ENCODE data around the gene FANCC.

FANCC gene, protein sequence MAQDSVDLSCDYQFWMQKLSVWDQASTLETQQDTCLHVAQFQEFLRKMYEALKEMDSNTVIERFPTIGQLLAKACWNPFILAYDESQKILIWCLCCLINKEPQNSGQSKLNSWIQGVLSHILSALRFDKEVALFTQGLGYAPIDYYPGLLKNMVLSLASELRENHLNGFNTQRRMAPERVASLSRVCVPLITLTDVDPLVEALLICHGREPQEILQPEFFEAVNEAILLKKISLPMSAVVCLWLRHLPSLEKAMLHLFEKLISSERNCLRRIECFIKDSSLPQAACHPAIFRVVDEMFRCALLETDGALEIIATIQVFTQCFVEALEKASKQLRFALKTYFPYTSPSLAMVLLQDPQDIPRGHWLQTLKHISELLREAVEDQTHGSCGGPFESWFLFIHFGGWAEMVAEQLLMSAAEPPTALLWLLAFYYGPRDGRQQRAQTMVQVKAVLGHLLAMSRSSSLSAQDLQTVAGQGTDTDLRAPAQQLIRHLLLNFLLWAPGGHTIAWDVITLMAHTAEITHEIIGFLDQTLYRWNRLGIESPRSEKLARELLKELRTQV

DNA sequence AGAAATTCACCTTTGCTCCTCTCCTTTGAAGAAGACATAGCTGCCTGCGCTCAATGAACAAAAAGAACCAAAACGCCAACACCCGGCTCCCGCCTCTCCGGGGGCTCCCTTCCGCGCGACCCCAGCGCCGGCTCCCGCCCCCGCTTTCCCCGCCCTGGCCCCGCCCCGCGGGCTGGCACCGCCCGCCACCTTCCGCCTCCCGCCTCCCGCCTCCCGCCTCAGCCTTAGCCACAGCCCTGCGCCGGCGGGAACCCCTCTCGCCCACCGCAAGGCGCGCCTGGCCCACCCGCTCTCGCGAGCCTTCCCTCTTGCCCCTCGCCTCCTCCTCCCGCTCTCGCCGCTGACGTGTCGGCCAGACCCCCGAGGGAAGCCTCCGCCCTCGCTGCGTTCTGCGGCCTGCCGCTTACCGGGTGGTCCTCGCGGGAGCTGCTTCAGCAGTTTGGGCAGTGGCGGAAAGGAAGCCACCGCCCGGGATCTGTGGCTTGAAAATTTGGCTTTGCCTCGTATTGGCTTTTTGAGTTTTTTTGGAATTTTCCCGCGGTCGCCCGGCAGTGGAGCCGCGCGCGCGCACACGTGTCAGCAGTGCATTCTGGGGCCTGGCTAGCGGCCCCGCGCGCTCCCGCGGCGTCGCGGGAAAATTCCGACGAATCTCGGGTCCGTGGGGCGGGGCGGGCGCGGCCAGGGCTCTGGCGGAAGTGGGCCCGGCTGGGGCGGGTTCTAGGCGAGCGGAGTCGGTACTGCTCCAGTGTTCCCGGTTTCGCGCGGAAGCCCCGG, at the start of gene FANCC:
Gene FANCC (minus strand): TSS at position 591 of the 774 bp plus-strand sequence. CDS start 68,418 bp downstream, outside the sequence.
- DNase-seq (ENCODE audit: low spot score) = peak; percentile 96

DNA sequence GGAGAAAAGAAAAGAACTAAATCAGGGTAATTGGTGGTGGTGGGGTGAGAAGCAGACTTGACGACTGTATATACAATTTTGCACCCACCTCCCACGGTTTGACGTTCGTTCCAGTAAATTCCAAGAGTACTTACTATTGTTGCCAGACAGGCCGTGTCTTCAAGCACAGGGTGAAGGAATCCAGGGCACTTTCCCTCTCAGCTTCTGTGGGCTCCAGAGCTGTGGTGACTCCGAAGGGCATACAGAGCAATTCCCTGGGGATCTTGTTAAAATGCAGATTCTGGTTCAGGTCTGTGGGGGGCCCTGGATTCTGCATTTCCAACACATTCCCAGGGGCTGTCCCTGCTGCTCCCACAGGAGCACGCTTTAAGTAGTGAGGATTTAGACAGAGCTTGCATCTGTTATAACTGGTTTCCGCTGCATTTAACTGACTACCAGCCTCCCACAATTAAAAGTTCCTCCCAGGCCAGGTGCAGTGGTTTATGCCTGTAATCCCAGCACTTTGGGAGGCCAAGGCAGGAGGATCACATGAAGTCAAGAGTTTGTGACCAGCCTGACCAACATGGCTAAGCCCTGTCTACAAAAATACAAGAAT, 49.3 kb upstream of the FANCC start:
- no peak for DNase-seq (ENCODE audit: low spot score)

DNA sequence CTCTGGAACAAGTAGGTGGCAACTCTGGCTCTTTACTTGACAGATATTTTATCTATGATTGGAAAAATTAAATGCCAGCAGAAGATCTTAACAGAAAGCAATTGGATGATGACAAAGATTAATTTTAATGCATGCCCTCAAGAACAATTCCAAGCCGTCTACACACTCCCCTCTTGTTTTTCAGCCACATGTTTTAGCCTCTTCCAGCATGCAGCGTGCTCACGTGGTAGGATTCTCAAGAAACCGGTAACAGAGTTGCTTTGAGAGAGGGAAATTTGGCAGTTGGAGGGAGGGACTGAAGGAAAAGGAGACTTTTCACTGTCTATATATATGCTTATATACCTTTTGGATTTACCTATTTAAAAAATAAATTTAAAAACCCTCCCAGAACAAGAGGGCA, 48.3 kb upstream of the FANCC start:
- DNase-seq (ENCODE audit: low spot score) = no peak

DNA sequence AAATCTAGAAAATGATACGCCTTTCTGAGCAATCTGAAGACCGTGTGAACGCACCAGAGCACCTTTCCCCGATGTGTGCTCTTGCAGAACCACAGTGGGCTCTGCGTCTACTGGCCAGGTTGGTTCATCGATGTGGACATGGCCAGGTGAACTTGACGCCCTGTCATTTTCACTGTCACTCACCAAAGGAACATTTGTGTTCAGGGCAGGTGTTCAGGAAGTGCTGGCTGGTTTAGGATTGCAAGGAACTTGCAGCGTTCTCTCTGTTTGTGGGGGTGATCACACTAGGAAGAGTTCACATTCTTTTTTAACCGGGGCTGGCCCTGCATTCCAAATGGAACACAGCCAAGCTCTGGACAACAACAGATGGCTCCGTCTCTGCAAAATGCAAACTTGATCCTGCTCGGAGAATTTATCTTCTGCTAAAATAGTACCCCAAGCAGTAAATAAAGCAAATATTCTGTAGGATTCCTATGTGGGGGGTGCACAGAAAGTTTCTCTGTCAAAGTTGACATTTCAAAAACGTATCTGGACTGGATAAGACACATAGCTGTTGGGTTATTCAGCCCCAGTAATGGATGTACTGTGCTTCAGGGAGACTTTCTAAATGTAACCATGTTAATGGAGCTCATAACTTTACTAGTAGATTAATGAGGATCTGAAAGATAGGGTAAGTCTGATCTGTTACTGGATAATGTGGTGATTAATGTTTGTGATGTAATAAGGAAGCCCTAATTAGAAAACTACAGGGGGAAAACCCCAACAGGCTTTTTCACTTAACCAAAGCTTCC, 45.7 kb upstream of the FANCC start:
- DNase-seq (ENCODE audit: low spot score) = no peak

DNA sequence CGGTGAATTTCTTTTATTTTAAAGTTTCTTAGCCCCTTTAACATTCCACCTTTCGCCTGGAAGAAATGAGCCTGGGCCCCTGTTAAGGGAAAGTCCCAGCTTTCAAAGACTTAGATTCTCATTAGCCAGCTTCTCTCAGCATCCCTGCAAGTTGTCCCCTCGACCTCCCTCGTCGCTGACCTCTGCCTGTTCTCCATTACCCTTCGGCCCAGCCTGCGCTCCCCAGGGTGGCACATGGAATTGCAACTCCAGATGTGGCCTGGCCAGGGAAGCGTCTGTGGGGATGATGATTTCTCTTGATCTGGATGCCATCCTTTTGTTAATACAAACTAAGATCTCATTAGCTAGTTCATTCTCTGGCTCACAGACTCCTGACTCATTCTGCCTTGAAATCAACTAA, 43.4 kb upstream of the FANCC start:
- DNase-seq (ENCODE audit: low spot score) = no peak

DNA sequence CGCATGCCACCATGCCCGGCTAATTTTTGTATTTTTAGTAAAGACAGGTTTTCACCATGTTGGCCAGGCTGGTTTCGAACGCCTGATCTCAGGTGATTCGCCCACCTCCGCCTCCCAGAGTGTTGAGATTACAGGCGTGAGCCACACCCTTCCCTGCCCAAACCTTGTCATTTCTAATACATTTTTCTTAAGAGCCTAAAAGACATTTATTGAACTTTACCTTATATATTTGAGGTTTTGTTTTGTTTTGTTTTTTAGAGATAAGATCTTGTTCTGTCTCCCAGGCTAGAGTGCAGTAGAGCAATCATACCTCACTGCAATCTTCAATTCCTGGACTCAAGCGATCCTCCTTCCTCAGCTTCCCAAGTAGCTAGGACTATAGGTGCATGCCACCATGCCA, 39.8 kb upstream of the FANCC start:
- no peak for DNase-seq (ENCODE audit: low spot score)

DNA sequence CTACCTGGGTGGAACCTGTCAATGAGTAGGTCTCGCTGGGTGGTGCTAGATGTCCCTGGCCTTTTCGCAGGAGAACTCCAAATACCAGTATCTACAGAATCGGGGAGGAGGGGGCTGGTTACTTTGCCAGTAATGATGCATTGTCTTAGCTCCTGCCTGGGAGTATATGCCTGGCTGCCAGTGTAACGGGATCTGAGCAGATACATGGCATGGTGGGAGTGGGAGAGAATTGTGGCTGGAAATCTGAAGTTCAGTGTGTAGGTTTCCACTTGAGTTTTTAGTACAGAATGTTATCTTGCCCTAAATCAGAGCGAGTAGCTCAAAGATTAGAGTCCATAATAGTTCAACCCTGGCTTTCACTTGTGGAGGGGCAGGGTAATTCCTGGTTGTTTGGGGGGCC, 38.0 kb upstream of the FANCC start:
- no peak for DNase-seq (ENCODE audit: low spot score)

DNA sequence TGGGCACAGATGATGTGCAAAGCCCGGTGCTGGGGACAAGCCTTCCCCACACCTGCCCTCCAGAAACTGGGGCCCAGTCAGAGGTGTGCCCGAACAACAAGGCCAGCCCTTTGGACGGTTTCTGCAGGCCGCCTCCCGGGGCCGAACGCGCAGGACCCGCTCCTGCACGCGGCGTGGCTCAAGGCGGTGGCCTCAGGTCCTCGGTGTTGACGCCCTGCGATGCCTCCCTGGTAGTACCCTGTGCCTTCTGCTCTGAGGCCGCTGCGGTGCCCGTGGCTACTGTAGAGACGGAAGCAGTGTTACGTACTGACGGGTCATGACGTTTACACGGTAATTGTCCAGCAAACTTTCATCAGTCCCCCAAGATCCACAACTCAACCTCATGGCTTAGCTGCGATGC, 33.5 kb upstream of the FANCC start:
- no peak for DNase-seq (ENCODE audit: low spot score)

DNA sequence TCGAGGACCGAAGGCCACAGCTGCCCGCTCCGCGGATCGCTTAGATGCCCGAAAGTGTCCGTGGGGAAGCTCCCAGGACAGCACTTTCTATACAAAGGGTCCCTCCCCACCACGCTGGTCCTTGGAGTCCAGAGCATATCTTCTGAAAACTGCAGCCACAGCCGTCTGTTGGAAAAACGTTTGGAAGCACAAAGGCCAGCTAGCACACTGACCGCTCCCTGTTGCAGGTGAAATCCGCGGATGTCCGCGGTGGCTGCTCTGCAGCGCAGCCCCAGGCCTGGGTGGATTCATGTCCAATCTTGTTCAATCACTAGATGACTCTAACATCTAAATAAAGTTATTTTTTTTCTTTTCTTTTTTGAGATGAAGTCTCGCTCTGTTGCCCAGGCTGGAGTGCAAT, 32.8 kb upstream of the FANCC start:
- no peak for DNase-seq (ENCODE audit: low spot score)

DNA sequence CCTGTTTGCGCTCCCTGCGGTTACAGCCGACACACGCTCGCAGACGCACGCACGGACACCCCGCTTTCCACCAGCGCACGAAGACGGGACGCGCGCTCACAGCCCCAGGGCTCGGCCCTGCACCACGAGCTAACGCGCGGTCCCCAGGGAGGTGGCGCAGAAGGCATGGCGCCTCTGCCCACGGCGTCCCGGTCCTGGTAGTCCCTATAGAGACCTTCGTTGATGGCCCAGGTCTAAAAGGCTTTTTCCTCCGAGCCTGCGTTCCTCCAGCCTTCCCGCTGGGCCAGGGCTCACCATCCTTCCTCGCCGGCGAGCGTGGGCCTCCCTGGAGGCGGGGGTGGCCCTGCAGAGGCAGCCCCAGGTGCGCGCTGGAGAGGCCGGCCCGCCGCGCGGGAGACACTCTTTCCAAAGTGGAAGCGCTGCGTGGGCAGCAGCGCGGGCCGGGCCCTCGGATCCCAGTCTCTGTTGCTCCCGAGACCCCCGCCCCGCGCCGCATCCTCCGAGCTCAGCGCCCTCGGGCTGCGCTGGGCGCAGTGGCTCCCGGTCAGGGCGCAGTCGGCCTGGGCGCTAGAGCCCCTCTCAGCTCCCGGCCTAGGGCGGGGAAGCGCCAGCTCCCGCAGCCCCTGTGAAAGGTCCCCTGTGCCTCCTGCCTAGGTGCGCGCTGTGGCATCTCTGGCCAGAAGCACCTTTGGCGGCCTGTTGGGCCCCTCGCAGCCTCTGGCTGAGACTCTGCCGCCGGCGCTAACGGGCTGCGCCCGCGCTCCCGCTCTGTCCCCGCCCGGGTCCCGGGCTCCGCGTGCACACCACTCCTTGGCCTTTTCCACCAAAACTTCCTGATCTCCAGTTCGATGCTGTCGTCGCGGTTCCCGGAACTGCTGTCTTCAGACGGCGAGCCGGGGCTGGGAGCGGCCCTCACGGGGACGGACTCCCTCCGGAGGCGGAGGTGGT, 31.9 kb upstream of the FANCC start:
- no peak for DNase-seq (ENCODE audit: low spot score)

DNA sequence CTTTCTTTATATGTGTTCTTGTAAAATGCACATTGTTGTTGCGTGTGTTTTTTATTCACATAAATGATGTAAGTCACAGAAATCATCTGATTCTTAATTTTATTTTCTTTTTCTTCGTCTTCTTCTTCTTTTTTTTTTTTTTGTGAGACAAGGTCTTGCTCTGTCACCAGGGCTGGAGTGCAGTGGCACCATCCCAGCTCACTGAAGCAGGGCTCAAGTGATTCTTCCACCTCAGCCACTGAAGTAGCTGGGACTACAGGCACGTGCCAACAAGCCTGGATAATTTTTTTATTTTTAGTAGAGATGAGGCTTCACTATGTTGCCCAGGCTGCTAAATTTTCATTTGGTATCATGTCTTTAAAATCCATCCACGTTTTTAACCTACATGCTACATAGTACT, 28.5 kb upstream of the FANCC start:
- DNase-seq (ENCODE audit: low spot score) = no peak

DNA sequence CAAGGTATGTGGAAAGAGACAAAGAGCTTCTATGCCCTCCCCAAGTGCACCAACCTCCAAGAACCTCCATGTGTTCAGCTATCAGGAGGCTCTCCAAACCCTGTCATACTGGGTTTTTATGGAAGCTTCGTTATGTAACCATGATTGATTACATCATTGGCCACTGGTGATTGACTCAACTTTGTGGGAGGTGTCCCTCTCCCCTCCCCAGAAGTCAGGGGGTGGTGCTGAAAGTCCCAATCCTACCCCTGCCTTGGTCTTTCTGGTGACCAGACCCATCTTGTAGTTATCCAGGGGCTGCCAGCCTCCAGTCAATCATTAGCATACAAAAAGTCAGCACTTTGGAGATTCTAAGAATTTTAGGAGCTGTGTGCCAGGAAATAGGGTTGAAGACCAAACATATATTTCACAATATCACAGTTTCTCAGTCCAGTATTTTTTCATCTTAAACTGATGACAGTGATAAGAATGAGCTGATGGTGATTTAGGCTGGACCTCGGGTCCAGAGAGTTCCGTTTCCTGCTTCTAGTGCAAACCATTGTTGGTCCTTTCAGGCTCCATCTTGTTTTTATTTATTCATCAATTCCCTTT, 27.3 kb upstream of the FANCC start:
- DNase-seq (ENCODE audit: low spot score) = no peak

DNA sequence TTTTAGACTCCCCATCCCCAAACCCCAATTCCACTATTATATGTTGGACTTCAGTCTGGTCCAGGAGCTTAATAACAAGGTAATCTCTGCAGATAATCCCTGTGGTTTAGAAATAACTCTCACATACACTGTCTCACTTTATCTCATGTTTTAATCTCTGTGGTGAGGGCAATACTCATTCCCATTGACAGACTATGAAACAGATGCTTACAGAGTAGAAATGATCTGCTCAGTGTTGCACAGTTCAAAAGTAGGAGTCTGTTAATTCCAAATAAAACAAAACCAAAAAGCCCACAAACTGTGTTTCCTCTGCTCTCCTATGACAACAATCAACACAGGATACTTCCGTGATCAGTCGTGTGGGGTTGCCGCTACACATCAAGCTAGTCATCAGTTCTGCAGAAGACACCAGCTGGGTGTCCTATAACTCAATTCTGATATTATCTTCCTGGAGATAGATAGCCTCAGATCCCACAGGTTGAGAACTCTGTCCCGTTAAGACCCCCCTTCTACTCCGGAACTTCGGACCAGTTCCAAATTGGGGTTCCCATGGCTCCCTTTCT, 26.3 kb upstream of the FANCC start:
- no peak for DNase-seq (ENCODE audit: low spot score)

DNA sequence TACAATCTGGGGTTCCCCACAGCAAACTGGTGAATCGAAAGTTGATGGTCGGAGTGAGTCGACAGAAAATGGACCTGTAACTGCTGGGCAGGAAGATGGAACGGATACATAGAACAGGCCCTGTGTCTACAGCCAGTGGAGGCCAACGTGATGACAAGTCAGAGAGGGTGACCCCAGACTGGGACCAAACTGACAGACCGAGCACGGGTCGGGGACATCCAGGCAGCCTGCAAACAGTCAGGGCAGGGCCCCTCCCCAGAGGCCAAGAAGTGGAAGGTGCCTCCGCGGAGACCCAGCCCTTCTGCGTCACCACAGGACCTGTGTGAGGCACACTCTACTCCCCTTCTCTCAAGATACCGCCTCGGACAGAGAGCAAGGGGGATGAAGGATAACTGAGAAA, 25.1 kb upstream of the FANCC start:
- DNase-seq (ENCODE audit: low spot score) = no peak

DNA sequence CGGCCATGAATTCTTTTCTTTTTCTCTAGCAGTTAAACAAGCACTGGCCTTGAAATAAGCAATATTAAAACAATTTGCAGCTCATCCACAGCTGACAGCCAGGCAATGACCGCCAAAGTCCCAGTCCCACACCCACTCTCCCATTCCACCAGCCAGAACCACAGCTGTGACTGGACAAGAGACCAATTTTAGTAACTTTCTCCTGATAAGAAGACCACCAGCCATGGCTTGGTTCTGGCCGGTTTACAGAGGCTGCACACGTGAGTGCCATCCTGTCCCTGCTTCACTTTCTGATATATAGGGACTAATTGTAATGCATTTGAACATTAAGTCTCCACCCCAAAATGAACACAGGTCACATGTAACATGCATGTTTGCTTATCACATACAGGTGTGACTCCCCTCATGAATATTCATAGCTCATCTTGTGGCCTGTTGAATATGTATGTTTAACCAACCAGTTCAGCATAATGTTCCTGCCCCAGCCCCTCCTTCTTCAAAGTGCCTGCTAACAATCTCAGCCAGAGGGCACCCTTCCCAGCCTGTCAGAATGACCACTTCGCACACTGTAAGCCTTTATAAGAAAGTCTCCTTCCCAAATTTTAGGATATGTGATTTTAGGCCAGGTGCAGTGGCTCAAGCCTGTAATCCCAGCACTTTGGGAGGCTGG, 23.9 kb upstream of the FANCC start:
- no peak for DNase-seq (ENCODE audit: low spot score)

DNA sequence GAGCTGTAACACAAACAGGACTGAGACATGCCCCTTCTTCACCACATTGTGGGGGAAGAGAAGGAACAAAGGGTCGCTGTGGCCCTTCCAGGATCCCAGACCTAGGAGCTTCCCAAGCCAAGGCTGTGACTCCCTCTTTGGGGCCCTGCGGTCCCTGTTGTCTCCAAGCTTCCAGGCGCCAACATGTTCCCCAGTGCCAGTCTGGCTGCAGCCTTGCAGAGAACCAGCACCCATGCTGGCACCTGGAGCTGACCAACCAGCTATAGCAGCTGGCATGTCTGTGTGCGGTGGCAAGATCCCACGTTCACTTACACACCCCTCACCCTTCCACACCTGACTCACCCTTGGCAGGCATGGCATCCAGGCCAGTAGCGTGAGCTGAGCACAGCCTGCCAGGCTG, 20.7 kb upstream of the FANCC start:
- no peak for DNase-seq (ENCODE audit: low spot score)

DNA sequence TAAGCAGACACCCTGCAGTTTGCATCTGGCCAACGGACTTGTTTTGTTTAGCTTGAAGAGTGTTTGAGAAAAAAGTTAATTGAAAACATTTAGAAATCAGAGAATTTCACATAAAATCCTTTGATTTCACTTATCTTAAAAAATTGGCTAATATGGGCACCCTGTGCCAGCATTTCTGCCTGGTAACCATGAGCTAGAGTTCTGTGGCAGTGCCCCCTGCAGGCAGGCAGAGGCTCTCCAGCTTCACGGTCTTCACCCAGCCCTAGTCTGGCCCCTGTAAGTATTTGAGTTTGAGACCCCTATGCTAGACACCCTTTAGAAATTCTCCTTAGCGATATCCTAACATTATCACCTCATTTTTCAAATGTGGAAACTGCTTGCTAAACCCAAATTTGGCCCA, 18.8 kb upstream of the FANCC start:
- DNase-seq (ENCODE audit: low spot score) = no peak

DNA sequence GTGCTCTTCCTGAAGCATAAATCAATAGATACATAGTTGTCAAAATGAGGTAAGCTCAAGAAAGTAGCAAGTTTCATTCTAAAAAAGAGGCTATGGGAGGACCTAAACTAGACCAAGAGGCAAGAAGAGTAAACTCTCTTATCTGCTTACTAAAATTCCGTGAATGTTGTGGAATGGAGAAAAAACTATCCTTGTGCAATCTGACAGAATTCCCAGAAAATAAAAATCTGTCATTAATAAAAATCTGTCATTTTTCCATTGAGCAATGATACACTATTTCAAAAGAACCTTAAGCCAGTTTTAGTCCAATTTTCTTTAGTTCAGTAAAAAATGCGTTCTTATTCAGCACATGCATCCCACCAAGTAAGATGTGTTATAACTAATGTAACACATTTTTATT, 15.9 kb upstream of the FANCC start:
- DNase-seq (ENCODE audit: low spot score) = no peak

DNA sequence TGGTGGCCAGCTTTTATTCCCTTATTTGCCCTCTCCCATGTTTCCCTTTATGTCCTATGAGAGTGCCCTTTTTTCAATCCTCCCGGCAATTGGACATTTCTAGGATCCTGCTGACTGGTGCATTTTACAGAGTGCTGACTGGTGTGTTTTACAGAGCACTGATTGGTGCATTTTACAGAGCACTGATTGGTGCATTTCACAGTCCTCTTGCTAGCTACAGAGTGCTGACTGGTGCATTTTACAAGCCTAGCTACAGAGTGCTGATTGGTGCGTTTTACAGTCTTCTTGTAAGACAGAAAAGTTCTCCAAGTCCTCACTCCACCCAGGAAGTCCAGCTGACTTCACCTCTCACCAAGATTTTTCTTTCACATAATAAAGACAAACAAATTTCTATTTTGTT, 15.4 kb upstream of the FANCC start:
- no peak for DNase-seq (ENCODE audit: low spot score)

All from AG08395 (cell line).